GM21619 (cell line): ENCODE data around the gene OR13C5.
"Not testable (repeated sequence)": the region's sequence is repeated elsewhere in the genome, so short reads cannot be mapped to it uniquely, and the experiment has no call there.

Source experiments
- ATAC-seq: cut with Tn5 transposase; IDR thresholded peaks from one replicate; pipeline ENCODE4 v1.9.1; 2021; ENCODE audit not compliant: unreplicated experiment

OR13C5 gene

DNA sequence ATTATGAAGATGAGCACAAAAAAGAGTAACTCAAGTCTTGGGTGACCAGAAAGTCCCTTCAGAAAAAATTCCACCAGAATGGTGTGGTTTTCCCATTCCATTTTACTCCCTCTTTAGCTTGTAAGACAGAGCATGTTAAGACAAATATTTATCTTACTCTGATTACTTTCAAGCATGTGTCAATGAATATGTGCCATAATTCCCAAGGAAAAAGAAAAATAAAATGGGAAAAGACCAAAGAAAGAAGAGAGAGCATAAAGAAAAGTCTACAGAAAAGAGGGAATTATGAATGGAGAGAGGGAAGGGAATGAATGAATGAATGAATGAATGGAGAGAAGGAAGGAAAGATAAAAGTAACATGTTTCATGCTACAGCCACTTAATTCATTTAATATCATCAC is at the start of gene OR13C5:
TSS of gene OR13C5 (minus strand) at position 101 of the 400 bp plus-strand sequence. CDS start at position 101, 0 bp downstream.
- ATAC-seq: not testable (repeated sequence)

DNA sequence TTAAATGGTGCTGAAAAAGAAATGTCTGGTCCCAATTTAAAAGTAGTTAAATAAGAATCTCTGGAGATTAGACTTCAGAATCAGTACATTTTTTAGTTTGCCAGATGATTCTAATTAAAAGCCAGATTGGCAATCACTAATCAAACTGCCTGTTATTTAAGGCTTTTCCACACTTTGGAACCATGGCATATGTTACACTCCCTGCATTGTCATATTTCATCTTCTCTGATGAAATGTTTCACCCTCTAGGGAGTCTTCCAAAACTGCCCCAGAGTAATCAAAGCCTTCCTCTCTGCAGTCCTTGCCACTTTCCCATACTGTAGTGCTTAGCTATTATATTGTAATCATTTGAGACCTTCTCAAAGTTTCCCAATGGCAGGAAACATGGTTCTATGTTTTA is 36.2 kb upstream of the OR13C5 start:
- no peak for ATAC-seq

DNA sequence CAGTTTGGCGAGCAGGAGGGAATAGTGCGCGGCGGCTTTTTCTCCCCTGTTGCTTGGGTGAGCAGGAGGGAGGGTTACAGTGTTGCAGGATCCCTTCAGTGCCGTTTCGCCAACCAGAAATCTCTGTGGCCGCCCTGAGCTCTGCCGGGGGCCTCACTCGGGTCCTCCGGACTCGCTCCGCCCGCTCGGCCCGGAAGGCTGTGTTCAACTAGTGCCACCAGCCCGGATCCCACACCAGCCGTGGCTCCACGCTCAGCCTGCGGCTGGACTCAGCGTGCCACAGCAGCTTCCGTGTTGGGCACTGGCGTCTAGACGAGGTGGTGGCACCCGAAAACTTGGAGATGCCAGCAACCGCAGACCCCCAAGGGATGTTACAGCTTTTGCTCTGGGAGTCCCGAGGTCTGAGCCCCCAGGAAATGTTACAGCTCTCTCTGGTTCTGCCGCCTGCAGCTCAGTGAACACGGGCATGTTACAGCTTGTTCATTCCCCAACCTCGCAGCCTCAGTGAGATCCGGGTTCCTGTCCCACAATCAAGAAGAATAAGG is 34.8 kb upstream of the OR13C5 start:
- ATAC-seq: no peak

DNA sequence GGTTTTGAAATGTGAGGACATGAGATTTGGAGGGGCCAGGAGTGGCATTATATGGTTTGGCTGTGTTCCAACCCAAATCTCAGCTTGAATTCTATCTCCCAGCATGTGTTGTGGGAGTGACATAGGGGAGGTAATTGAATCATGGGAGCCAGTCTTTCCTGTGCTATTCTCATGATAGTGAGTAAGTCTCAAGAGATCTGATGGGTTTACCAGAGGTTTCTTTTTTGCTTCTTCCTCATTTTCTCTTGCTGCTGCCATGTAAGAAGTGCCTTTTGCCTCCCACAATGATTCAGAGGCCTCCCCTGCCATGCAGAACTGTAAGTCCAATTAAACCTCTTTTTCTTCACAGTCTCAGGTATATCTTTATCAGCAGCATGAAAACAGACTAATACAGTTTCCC is 26.8 kb upstream of the OR13C5 start:
- not testable (repeated sequence) for ATAC-seq

- ATAC-seq: no peak
Measured at GRCh38 chr9:104618104-104618503, 18.9 kb upstream of the OR13C5 start, which contains the start of gene OR13C9. Gene OR13C9, minus strand, starts transcription at chr9:104618204. Its CDS starts 0 bp downstream, at chr9:104618204.

- ATAC-seq: no peak
Measured at GRCh38 chr9:104617418-104617817, 18.2 kb upstream of the OR13C5 start.

DNA sequence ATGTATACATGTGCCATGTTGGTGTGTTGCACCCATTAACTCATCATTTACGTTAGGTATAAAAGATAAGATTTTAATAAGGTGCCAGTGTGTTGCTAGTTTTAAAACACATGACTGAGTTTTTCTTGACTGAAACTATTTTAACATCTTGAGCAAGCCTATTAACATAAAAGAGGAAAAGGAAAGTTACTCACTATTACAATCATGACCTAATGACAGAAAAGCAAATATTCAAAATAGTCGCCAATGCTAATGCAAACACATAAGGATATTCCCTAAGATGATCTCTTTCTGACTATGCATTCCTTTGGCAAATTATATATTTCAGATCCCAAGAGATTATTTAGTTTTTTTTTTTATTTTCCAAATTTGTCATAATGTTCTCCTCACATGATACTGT is 12.0 kb upstream of the OR13C5 start:
- no peak for ATAC-seq

GRCh38 chr9:104608336-104608735 is 9.1 kb upstream of the OR13C5 start:
- ATAC-seq: no peak

DNA sequence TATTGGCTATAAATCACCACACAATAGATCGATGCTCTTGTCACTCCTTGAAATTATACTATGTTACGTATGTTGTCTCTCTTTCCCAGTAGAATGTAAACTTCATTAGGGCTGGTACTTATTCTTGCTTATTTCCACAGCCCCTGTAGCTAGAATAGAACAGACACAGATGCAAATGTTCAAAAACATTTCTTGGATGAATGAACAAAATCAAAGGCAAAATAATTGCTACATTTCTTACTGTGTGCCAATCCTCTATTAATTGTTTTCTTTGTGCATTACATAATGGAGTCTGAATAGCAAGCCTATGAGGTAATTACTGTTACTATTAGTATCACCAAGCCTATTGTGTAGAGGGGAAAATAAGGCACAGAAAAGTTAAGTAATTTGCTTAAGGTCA is 6.9 kb upstream of the OR13C5 start:
- no peak for ATAC-seq

DNA sequence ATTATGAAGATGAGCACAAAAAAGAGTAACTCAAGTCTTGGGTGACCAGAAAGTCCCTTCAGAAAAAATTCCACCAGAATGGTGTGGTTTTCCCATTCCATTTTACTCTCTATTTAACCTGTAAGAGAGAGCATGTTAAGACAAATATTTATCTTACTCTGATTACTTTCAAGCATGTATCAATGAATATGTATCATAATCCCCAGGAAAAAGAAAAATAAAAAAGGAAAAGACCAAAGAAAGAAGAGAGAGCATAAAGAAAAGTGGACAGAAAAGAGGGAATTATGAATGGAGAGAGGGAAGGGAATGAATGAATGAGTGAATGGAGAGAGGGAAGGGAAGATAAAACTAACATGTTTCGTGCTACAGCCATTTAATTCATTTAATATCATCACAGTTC is 6.3 kb upstream of the OR13C5 start, which contains the start of gene OR13C2:
TSS of gene OR13C2 (minus strand) at position 101 of the 400 bp plus-strand sequence. CDS start at position 101, 0 bp downstream.
- not testable (repeated sequence) for ATAC-seq

DNA sequence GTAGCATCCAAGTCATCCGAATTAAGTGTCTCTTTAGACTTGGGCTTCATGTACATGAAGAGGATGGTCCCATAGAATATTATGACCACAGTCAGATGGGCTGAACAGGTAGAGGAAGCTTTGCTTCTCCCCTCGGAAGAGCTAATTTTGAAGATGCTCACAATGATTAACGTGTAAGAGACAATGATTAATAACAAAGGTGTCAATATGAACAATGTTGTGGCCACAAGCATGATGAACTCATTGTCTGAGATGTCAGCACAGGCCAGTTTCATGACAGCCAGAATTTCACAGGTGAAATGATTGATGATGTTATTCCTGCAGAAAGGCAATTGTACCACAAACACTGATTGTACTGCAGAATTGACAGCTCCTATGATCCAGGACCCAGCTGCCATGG is 5.6 kb upstream of the OR13C5 start:
- no peak for ATAC-seq

- not testable (repeated sequence) for ATAC-seq
Measured at GRCh38 chr9:104598749-104599148, 464 bp downstream of the OR13C5 start.

GRCh38 chr9:104589626-104590025 is 9.6 kb downstream of the OR13C5 start:
- ATAC-seq: no peak

DNA sequence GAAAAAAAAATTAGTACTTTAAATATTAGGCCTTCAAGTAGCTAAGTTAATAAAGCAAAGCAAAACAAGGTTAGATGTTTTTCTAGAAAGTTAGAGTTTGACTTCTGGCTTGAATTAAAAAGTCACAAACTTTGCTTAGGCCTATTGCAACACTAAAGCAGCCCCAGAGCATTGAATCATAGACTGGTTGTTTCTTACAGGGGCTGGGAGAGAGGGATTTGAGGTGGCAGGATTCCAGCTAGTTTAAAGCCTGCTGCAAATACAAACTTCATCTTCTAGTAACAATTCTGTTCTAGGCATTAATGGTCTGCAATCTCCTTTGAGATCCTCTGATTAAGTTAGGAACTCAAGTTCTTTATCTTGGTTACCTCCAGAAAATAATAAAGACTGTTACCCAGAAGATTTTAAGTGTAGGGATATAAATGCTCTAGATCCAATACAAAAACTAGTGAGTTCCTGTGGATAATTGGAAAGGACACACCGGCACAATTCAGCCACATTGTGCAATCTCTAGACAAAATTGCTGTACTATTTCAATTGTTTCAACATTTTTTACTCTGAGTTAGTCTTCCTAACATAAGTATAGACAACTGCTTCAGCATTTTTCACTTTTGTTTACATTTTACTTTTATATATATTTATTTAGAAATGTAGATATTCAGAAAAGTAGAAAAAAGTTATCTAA is 12.6 kb downstream of the OR13C5 start:
- ATAC-seq: no peak

DNA sequence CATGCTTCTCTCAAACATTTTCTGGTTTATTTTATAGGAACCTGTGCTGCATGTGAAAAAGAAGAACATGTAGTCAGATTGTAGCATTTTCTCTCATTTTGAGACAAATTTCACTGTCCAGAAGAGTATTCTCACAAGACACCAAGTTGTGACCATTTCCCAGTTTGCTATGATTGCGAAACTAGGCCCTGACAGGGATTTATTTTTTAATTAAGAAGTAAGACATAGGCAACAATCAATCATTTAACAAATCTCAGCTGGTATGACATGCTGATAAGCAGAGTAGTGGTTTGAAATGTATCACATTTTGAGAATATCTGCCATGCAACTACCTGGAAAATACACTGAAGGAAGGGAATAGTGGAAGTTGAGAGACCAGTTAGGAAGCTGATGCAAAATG is 18.7 kb downstream of the OR13C5 start:
- ATAC-seq: no peak

DNA sequence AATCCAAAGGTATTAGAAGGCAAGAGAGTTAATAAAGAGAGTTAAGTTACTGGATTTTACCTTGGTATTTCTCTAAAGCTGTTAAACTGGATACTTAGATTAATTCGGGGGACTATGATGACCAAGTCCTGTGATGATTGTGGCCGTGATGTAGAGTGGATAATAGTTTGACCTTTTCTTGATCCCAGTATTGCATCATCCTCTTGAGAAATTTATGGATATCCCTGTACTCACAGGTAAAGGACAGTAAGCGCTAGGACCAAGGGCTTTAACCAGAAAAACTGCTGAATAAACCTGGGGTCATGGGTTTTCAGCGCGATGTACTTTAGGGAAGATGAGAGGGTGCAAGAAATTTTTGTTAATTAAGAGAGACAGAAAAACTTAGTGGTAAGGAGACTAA is 21.9 kb downstream of the OR13C5 start:
- ATAC-seq: no peak

DNA sequence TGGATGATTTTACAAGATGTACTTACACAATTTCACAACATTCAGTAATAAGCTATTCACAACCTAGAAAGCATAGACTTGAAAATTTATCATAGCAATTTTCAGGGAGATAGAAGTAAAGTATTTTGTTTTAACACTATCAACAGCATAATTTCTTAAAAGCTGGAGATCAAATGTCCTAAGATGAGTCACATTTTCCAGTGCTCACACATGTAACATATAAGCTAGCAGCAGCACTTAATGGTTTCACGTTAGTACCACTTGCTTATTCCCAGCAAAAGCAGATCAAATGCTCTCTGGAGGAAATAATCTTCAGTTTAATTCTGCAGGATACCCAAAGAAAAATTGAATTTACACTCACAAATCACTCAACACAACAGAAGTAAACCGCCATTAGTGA is 23.8 kb downstream of the OR13C5 start:
- no peak for ATAC-seq

DNA sequence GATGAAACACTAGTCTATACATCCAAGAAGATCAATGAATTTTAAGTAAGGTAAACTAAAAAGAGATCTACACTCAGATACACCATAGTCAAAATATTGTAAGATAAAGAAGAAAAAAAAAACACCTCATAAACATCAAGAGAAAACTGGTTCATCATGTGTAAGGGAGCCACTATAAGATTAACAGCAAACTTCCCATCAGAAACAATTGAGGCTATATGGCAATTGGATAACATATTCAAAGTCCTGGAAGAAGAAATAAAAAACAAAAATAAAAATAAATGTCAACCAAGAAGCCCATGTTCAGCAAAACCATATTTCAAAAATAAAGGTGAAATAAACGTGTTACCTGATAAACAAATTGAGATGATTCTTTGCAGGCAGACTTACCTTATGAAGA is 26.6 kb downstream of the OR13C5 start:
- no peak for ATAC-seq

DNA sequence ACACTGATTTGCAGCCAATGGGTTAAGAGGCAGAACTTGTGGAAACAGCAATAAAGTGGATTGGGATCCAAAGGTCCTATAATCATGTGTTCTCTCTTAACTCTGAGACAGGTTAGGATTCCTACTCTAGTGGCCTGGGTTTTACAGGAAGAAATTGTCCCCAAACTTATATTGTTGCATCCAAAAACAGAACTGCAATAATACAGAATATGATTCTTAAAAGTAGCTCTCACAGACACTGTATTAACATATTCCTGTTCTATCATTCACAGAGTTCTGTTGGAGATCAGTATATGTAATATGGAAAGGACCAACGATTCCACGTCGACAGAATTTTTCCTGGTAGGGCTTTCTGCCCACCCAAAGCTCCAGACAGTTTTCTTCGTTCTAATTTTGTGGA is 30.3 kb downstream of the OR13C5 start, which contains the start of gene OR13C8:
TSS of gene OR13C8 (plus strand) at position 301 of the 400 bp plus-strand sequence. CDS start at position 301, 0 bp downstream.
- ATAC-seq: no peak

DNA sequence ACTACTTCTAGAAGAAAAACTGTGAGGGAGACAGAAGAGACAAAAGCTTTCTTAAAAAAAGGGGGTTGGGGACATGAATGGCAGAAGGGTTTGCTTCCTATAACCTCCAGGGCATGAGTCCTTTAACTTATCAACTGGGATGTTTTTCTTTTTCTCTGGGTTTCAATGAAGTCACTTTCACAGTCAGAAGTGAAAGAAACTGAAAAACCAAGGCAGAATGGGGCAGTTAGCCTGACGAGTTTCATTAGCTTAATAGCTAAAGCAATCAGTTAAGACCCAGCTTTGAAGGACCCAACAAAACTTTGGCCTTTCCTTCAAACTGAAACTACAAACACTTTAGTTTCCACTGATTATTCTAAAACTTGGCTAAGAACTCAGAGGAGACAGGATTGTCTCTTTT is 34.9 kb downstream of the OR13C5 start:
- ATAC-seq: no peak

GRCh38 chr9:104556830-104557634 is 42.2 kb downstream of the OR13C5 start:
- no peak for ATAC-seq

DNA sequence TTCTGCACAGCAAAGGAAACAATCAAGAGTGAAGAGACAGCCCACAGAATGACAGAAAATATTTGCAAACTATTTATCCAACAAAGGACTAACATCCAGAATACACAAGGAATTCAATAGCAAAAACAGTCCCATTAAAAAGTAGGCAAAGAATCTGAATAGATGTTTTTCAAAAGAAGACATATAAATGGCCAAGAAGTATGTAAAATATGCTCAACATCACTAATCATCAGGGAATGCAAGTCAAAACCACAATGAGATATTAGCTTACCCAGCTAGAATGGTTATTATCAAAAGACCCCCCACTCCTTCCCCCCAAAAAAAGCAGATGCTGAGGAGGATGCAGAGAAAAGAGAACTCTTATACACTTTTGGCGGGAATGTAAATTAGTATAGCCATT is 43.7 kb downstream of the OR13C5 start:
- no peak for ATAC-seq
